HepG2 (cell line): ENCODE measurements around the gene RASAL1. TPM values are rescaled to one million over a fixed set of nuclear protein-coding genes. Genes with fewer than 3 reads are reported as not detected.

ENCODE experiments used
- CTCF ChIP-seq: sonication (generic); formaldehyde crosslinking; IDR thresholded peaks from 2 replicates; pipeline ENCODE4 v1.5.0; 2020; ENCODE audit warnings: mild to moderate bottlenecking, missing genetic modification reagents, moderate library complexity
- HIC2 ChIP-seq: sonication (generic); formaldehyde crosslinking; IDR thresholded peaks from 2 replicates; pipeline ENCODE4 v1.9.0; 2022; ENCODE audit warnings: low read depth, missing genetic modification reagents
- KDM4B ChIP-seq: sonication (generic); formaldehyde crosslinking; IDR thresholded peaks from 2 replicates; pipeline ENCODE4 v1.4.0; 2020; ENCODE audit warnings: missing genetic modification reagents
- MED1 ChIP-seq: sonication (generic); formaldehyde crosslinking; IDR thresholded peaks from 2 replicates; pipeline ENCODE4 v1.4.0; 2020; ENCODE audit warnings: missing genetic modification reagents
- NRL ChIP-seq: sonication (generic); formaldehyde crosslinking; IDR thresholded peaks from 2 replicates; pipeline ENCODE4 v1.5.0; 2020; ENCODE audit warnings: missing genetic modification reagents, mild to moderate bottlenecking, moderate library complexity, borderline replicate concordance
- PCBP2 ChIP-seq: fragments of 200-400 bp; formaldehyde crosslinking; optimal IDR thresholded peaks from 2 replicates; pipeline ENCODE3; 2018; ENCODE audit warnings: low read length, low read depth; ENCODE audit not compliant: poor library complexity, severe bottlenecking
- ZBTB10 ChIP-seq: sonication (generic); formaldehyde crosslinking; IDR thresholded peaks from 2 replicates; pipeline ENCODE4 v1.4.0; 2020; ENCODE audit warnings: missing genetic modification reagents, borderline replicate concordance
- ZNF800 ChIP-seq: sonication (generic); formaldehyde crosslinking; IDR thresholded peaks from 2 replicates; pipeline ENCODE4 v1.4.0; 2020; ENCODE audit warnings: missing genetic modification reagents
- ZZZ3 ChIP-seq: sonication (generic); formaldehyde crosslinking; IDR thresholded peaks from 2 replicates; pipeline ENCODE4 v1.4.0; 2020; ENCODE audit warnings: missing genetic modification reagents, mild to moderate bottlenecking, borderline replicate concordance
- polyA plus RNA-seq, 8 experiments: library from polyadenylated mRNA; depleted of rRNA in 3 of 8; stranded (reverse) in 7 of 8; unstranded in 1 of 8; fragments of >200 nt; fragmentation: Illumina TruSeq in 4 of 8; extraction: Trizol in 4 of 8; gene quantifications; 2 replicates each; pipeline versions ENCODE4 v1.2.1 to v1.2.3, GENCODE V29; 2011 to 2016; ENCODE audit warnings: low read depth in 4 of 8, missing spikeins in 1 of 8, mixed read lengths in 1 of 8; ENCODE audit not compliant: insufficient read depth in 1 of 8
- total RNA-seq, 5 experiments: library from RNA; depleted of rRNA; stranded (reverse); fragments of >200 nt; fragmentation: Illumina TruSeq; extraction: Trizol; gene quantifications; 2 replicates each; pipeline ENCODE4 v1.2.3, GENCODE V29; 2016; ENCODE audit warnings: low read depth in 1 of 5

RASAL1 gene
- total and polyA plus RNA-seq, 2 of the 13 experiments (the other 11 are each of a cell fraction or from before 2014, with no cell fraction given), result not detected

- peak; percentile 65 for TF ChIP-seq CTCF (CRISPR knock-in tag)
- no peak for TF ChIP-seq KDM4B (CRISPR knock-in tag)
- no peak for TF ChIP-seq PCBP2
- no peak for TF ChIP-seq ZBTB10
- TF ChIP-seq NRL (CRISPR knock-in tag), result no peak
- TF ChIP-seq HIC2 (CRISPR knock-in tag), result no peak
- TF ChIP-seq ZZZ3 (CRISPR knock-in tag), result no peak
- peak; percentile 50; the same call in 1 of the 2 replicates for TF ChIP-seq ZNF800 (CRISPR knock-in tag)
- no peak for TF ChIP-seq MED1 (CRISPR knock-in tag)
- TF ChIP-seq, all 625 proteins: peak for 4
Observed at GRCh38 chr12:113135178-113136127, at the start of gene RASAL1 (continued).
